GM12801 (cell line): ENCODE results near the gene KCNJ9.

ENCODE experiments used
- TF ChIP-seq, protein P1 (sequence below): IDR thresholded peaks from one replicate; pipeline ENCODE4 v1.5.1; 2011; ENCODE audit warnings: control low read depth; ENCODE audit not compliant: insufficient read length; ENCODE audit errors: extremely low read depth

KCNJ9 gene

GRCh38 chr1:160093069-160093395 is 11.7 kb downstream of the KCNJ9 start:
- TF ChIP-seq, protein P1, sequence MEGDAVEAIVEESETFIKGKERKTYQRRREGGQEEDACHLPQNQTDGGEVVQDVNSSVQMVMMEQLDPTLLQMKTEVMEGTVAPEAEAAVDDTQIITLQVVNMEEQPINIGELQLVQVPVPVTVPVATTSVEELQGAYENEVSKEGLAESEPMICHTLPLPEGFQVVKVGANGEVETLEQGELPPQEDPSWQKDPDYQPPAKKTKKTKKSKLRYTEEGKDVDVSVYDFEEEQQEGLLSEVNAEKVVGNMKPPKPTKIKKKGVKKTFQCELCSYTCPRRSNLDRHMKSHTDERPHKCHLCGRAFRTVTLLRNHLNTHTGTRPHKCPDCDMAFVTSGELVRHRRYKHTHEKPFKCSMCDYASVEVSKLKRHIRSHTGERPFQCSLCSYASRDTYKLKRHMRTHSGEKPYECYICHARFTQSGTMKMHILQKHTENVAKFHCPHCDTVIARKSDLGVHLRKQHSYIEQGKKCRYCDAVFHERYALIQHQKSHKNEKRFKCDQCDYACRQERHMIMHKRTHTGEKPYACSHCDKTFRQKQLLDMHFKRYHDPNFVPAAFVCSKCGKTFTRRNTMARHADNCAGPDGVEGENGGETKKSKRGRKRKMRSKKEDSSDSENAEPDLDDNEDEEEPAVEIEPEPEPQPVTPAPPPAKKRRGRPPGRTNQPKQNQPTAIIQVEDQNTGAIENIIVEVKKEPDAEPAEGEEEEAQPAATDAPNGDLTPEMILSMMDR = no peak

- TF ChIP-seq, protein P1 = no peak
Measured at GRCh38 chr1:160093624-160094290, 12.4 kb downstream of the KCNJ9 start.

GRCh38 chr1:160094291-160094625 is 12.9 kb downstream of the KCNJ9 start:
- TF ChIP-seq, protein P1 = no peak

DNA sequence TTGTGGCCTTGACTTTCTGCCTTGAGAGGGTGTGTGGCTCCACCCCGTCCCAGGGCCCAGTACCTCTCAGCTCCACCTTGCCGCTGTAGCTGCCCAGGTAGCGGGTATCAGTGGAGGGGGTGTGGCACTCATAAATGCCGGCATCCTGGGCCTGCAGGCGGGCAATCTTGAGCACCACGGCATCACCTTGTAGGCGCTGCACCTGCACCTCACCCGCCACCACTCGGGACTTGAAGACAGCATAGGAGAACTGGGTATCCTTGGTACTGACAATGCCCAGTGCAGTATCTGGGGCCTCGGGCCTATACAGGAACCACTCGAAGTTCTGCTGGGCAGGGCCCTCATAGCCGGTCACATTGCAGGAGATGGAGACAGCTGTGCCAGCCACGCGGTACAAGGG is 13.5 kb downstream of the KCNJ9 start:
- TF ChIP-seq, protein P1 = no peak

DNA sequence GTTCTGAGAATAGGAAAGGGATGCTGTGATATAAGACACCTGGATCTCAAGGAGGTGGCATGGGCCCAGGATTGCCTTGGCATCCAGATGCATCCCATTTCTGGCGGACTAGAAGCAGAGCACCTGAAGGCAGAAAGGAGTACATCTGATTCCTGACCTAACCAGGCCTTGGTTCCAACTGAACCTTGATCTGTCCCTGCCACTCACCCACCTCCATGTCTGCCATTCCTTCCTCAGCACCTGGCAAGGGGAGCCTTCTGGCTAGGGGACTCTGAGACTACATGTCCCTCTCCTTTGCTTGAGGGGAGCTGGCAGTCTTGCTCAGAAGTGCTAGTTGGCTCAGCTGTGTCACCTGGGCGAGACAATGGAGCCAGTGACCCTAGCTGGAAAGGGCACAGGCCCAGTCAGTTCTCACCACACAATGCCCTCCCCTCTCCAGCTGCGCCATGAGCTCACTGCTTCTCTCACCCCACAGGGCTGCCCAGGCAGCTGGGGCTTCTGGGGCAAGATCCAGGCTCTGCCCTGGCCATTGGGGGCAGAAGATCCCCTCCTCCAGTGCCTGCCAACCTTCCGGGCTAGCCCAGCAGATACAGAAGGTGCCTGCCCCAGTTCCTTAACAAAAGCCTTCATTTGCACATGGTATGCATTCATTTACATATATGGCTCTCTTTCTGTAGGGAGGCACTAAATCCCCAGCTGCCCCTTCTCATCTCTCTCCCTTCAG is 14.2 kb downstream of the KCNJ9 start:
- TF ChIP-seq, protein P1 = no peak

DNA sequence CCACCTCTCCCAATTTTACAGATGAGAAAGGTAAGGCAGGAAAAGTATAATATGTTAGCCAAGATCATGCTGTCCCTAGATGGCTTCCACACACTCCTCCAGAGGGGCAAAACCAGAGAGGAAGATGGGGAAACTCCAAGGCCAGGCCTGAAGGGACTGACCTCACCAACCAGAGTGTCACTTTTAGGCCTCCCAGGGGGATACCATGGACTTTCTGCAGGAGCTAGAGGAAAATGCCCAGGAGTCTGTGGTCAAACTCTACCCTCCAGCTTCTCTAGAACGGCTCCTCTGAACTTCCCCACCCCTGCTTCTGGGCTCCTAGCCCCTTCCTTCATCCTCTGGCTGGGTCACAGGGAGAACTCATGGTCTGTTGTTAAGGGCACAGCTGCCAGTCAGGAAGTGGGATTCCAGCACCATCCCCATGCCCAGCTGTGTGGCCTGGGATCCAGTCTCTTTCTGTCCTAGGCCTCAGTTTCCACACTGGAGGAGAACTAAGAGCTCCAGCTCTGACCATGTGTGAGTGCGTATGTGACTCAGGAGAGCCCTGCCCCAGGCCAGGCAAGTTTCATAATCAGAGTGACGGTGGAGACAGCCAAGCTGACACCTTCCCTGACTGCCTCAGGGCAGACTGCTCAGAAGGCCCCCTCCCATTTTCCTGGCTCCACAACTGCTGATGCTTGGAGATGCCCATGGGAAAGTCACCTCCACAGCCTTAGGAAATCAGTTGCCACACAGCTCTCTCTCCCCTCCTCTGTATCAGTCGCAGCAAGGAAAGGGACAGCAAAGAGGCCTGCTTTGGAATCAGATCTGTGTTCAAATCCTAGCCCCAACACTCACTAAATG is 15.2 kb downstream of the KCNJ9 start:
- TF ChIP-seq, protein P1 = no peak

- TF ChIP-seq, protein P1 = no peak
Measured at GRCh38 chr1:160097151-160097910, 16.0 kb downstream of the KCNJ9 start.
